ENCODE results near the gene RAB4A.

Gene RAB4A

GRCh38 chr1:229262239-229262638 is 8.7 kb upstream of the RAB4A start:
- no peak for DNase-seq (ENCODE audit: low read depth)
- H3K4me3 ChIP-seq (replicated peaks; ENCODE audit: low read depth, low read length) = no peak overlapping the region
- no peak for TF ChIP-seq CTCF (IDR thresholded peaks at IDR 0.05; ENCODE audit: low read length, missing control alignments)

- no peak overlapping the region for H3K4me3 ChIP-seq (replicated peaks; ENCODE audit: low read depth, low read length)
- no peak for DNase-seq (ENCODE audit: low read depth)
- TF ChIP-seq CTCF (IDR thresholded peaks at IDR 0.05; ENCODE audit: low read length, missing control alignments) = no peak
These were observed 7.7 kb upstream of the RAB4A start for GRCh38 chr1:229263254-229263653.

- no peak overlapping the region for H3K4me3 ChIP-seq (replicated peaks; ENCODE audit: low read depth, low read length)
- TF ChIP-seq CTCF (IDR thresholded peaks at IDR 0.05; ENCODE audit: low read length, missing control alignments) = no peak
- no peak for DNase-seq (ENCODE audit: low read depth)
These were observed 6.8 kb upstream of the RAB4A start for GRCh38 chr1:229264068-229264467.

GRCh38 chr1:229264487-229264886 is 6.4 kb upstream of the RAB4A start:
- DNase-seq (ENCODE audit: low read depth) = no peak
- no peak for TF ChIP-seq CTCF (IDR thresholded peaks at IDR 0.05; ENCODE audit: low read length, missing control alignments)
- no peak overlapping the region for H3K4me3 ChIP-seq (replicated peaks; ENCODE audit: low read depth, low read length)

GRCh38 chr1:229266274-229266673 is 4.6 kb upstream of the RAB4A start:
- H3K4me3 ChIP-seq (replicated peaks; ENCODE audit: low read depth, low read length) = no peak overlapping the region
- DNase-seq (ENCODE audit: low read depth) = no peak
- no peak for TF ChIP-seq CTCF (IDR thresholded peaks at IDR 0.05; ENCODE audit: low read length, missing control alignments)

GRCh38 chr1:229266832-229267500 is 3.9 kb upstream of the RAB4A start:
- H3K4me3 ChIP-seq (replicated peaks; ENCODE audit: low read depth, low read length) = no peak overlapping the region
- DNase-seq (ENCODE audit: low read depth) = no peak
- no peak for TF ChIP-seq CTCF (IDR thresholded peaks at IDR 0.05; ENCODE audit: low read length, missing control alignments)

- TF ChIP-seq CTCF (IDR thresholded peaks at IDR 0.05; ENCODE audit: low read length, missing control alignments) = no peak
- no peak for DNase-seq (ENCODE audit: low read depth)
- no peak overlapping the region for H3K4me3 ChIP-seq (replicated peaks; ENCODE audit: low read depth, low read length)
These were observed 2.4 kb upstream of the RAB4A start for GRCh38 chr1:229268505-229268904.

Data from fibroblast of pulmonary artery (primary cell).